IPS-15b (cell line): ENCODE measurements around the gene DCUN1D1.

ENCODE experiments used
- H3K27me3 ChIP-seq: one replicate; pipeline ENCODE4 v1.6.1; 2013; ENCODE audit warnings: low read length; ENCODE audit not compliant: control insufficient read depth, insufficient read depth
- H3K36me3 ChIP-seq: one replicate; pipeline ENCODE4 v1.6.1; 2013; ENCODE audit warnings: low read length; ENCODE audit not compliant: control insufficient read depth, insufficient read depth
- H3K4me1 ChIP-seq: one replicate; pipeline ENCODE4 v1.6.1; 2013; ENCODE audit warnings: mild to moderate bottlenecking, low read length; ENCODE audit not compliant: control insufficient read depth, insufficient read depth
- H3K4me3 ChIP-seq: one replicate; pipeline ENCODE4 v1.5.1; 2013; ENCODE audit warnings: low read depth, low read length
- H3K9ac ChIP-seq: one replicate; pipeline ENCODE4 v1.6.1; 2013; ENCODE audit warnings: low read depth, mild to moderate bottlenecking, low read length
- H3K9me3 ChIP-seq: one replicate; pipeline ENCODE4 v1.6.1; 2013; ENCODE audit warnings: mild to moderate bottlenecking, low read length; ENCODE audit not compliant: control insufficient read depth, insufficient read depth

DCUN1D1 gene

GRCh38 chr3:182980204-182981037 lies at the start of gene DCUN1D1:
Gene DCUN1D1, minus strand, starts transcription at chr3:182980538. Its CDS starts 49 bp downstream, at chr3:182980489.
- Histone ChIP-seq H3K4me3 (peak within 1 kb of the TSS; percentile 85), H3K27me3 (no peaks in the 10 kb centered on the region), H3K36me3 (no peaks in the 10 kb centered on the region), H3K9ac (peak within 1 kb of the TSS; percentile 57), H3K9me3 (no peaks in the 10 kb centered on the region), H3K4me1 (peaks cover 6% of the 10 kb centered on the region)

GRCh38 chr3:183028416-183028815 lies 48.1 kb upstream of the DCUN1D1 start:
- Histone ChIP-seq H3K27me3 (no peaks in the 10 kb centered on the region), H3K36me3 (no peaks in the 10 kb centered on the region), H3K4me1 (no peaks in the 10 kb centered on the region), H3K4me3 (no peak overlapping the region), H3K9ac (no peak overlapping the region), H3K9me3 (no peaks in the 10 kb centered on the region)

- Histone ChIP-seq H3K36me3 (no peaks in the 10 kb centered on the region), H3K9ac (no peak overlapping the region), H3K4me1 (no peaks in the 10 kb centered on the region), H3K27me3 (no peaks in the 10 kb centered on the region), H3K4me3 (no peak overlapping the region), H3K9me3 (no peaks in the 10 kb centered on the region)
Observed at GRCh38 chr3:183027276-183027675, 46.9 kb upstream of the DCUN1D1 start.

- H3K27me3 ChIP-seq, result no peaks in the 10 kb centered on the region
- H3K9me3 ChIP-seq, result no peaks in the 10 kb centered on the region
- no peak overlapping the region for H3K9ac ChIP-seq
- no peaks in the 10 kb centered on the region for H3K4me1 ChIP-seq
- peaks cover 3% of the 10 kb centered on the region for H3K36me3 ChIP-seq
- no peak overlapping the region for H3K4me3 ChIP-seq
Observed at GRCh38 chr3:183022936-183023516, 42.7 kb upstream of the DCUN1D1 start.

- H3K9ac ChIP-seq, result no peak overlapping the region
- H3K36me3 ChIP-seq, result peaks cover 10% of the 10 kb centered on the region
- H3K9me3 ChIP-seq, result no peaks in the 10 kb centered on the region
Observed at GRCh38 chr3:183018421-183019192, 38.3 kb upstream of the DCUN1D1 start.

GRCh38 chr3:183015185-183015584 lies 34.8 kb upstream of the DCUN1D1 start:
- Histone ChIP-seq H3K36me3 (peaks cover 7% of the 10 kb centered on the region), H3K4me1 (no peaks in the 10 kb centered on the region), H3K9me3 (no peaks in the 10 kb centered on the region), H3K9ac (no peak overlapping the region), H3K27me3 (no peaks in the 10 kb centered on the region), H3K4me3 (no peak overlapping the region)

More at GRCh38 chr3:183018421-183019192, 38.3 kb upstream of the DCUN1D1 start:
- Histone ChIP-seq H3K4me1 (no peaks in the 10 kb centered on the region), H3K4me3 (no peak overlapping the region), H3K27me3 (no peaks in the 10 kb centered on the region)

GRCh38 chr3:183013856-183014255 lies 33.5 kb upstream of the DCUN1D1 start:
- no peaks in the 10 kb centered on the region for H3K27me3 ChIP-seq
- no peaks in the 10 kb centered on the region for H3K4me1 ChIP-seq
- no peak overlapping the region for H3K4me3 ChIP-seq
- H3K9me3 ChIP-seq, result no peaks in the 10 kb centered on the region
- H3K36me3 ChIP-seq, result peaks cover 7% of the 10 kb centered on the region
- H3K9ac ChIP-seq, result no peak overlapping the region

GRCh38 chr3:183013074-183013473 lies 32.7 kb upstream of the DCUN1D1 start:
- H3K4me1 ChIP-seq, result no peaks in the 10 kb centered on the region
- no peaks in the 10 kb centered on the region for H3K27me3 ChIP-seq
- H3K9me3 ChIP-seq, result no peaks in the 10 kb centered on the region
- H3K9ac ChIP-seq, result no peak overlapping the region
- peaks cover 7% of the 10 kb centered on the region for H3K36me3 ChIP-seq
- no peak overlapping the region for H3K4me3 ChIP-seq

- no peak overlapping the region for H3K9ac ChIP-seq
- H3K9me3 ChIP-seq, result no peaks in the 10 kb centered on the region
- H3K27me3 ChIP-seq, result no peaks in the 10 kb centered on the region
- peaks cover 9% of the 10 kb centered on the region for H3K4me1 ChIP-seq
- H3K4me3 ChIP-seq, result no peak overlapping the region
- no peaks in the 10 kb centered on the region for H3K36me3 ChIP-seq
Observed at GRCh38 chr3:183008800-183009199, 28.5 kb upstream of the DCUN1D1 start.

- H3K36me3 ChIP-seq, result no peaks in the 10 kb centered on the region
- no peak overlapping the region for H3K4me3 ChIP-seq
- H3K27me3 ChIP-seq, result no peaks in the 10 kb centered on the region
- H3K9ac ChIP-seq, result no peak overlapping the region
- peaks cover 9% of the 10 kb centered on the region for H3K4me1 ChIP-seq
- no peaks in the 10 kb centered on the region for H3K9me3 ChIP-seq
Observed at GRCh38 chr3:183008303-183008702, 28.0 kb upstream of the DCUN1D1 start.

GRCh38 chr3:183006396-183007002 lies 26.2 kb upstream of the DCUN1D1 start:
- Histone ChIP-seq H3K4me1 (peaks cover 9% of the 10 kb centered on the region), H3K4me3 (no peak overlapping the region), H3K36me3 (no peaks in the 10 kb centered on the region), H3K9me3 (no peaks in the 10 kb centered on the region), H3K27me3 (no peaks in the 10 kb centered on the region), H3K9ac (no peak overlapping the region)
